K562 (cell line): ENCODE measurements around the gene TTBK1. TPM values are rescaled to one million over a fixed set of nuclear protein-coding genes. Genes with fewer than 3 reads are reported as not detected.

ENCODE experiments used
- ATAC-seq: fragments of 200-7000 bp; cut with Tn5 transposase; 3 replicates; pipeline ENCODE4 v1.9.1; 2020; ENCODE audit warnings: moderate library complexity
- BruUV-seq: library from RNA; stranded (reverse); fragments of 400-500 nt; replicated peaks from 2 replicates; lab custom pipeline; 2021; lab: Mats Ljungman, UMichigan
- CTCF ChIA-PET: fragments of 300-600 bp; formaldehyde crosslinking; extraction: SDS; loops from one replicate; lab custom pipeline; 2021; ENCODE audit warnings: low intra/inter-chr PET ratio; lab: Yijun Ruan, JAX
- POLR2A ChIA-PET: fragments of 300-600, 350-650 bp; sonication (Branson Sonifier 250); formaldehyde crosslinking; extraction: SDS; loops from one replicate; lab custom pipeline; 2021; ENCODE audit warnings: antibody characterized with exemption, inconsistent platforms; lab: Yijun Ruan, JAX
- DNase-seq, 4 experiments: peaks; one replicate each; pipeline versions ENCODE4 v3.0.0 to v3.0.0-alpha.2; 2011 to 2018; ENCODE audit warnings: low spot score in 3 of 4, mixed read lengths in 3 of 4; ENCODE audit errors: extremely low read depth in 1 of 4
- FAIRE-seq: peaks from 2 replicates; lab custom pipeline; 2011; peaks lifted over from hg19 to GRCh38; lab: Jason Lieb, UNC
- H2AFZ ChIP-seq: 2 replicates; pipeline ENCODE4 v1.6.0; 2011; ENCODE audit warnings: low read depth, low read length, control low read depth, inconsistent platforms
- H3K27ac ChIP-seq: fragments of 200-600 bp; 3 replicates; pipeline ENCODE4 v1.8.0; 2011; ENCODE audit warnings: low read depth, mild to moderate bottlenecking, control low read depth, inconsistent platforms, low read length, moderate library complexity, mixed read lengths; ENCODE audit errors: extremely low read depth
- H3K27me3 ChIP-seq, 2 experiments: fragments of 300-600 bp in 1 of 2; 2 replicates in 1 of 2; 3 replicates in 1 of 2; pipeline versions ENCODE4 v1.6.0 to v1.8.0; 2011; ENCODE audit warnings: inconsistent platforms in 2 of 2, low read length in 2 of 2, mild to moderate bottlenecking in 1 of 2, mixed read lengths in 1 of 2, moderate library complexity in 1 of 2; ENCODE audit not compliant: control insufficient read depth in 2 of 2, insufficient read depth in 2 of 2
- H3K36me3 ChIP-seq: fragments of 300-600 bp; 3 replicates; pipeline ENCODE4 v1.8.0; 2011; ENCODE audit warnings: mild to moderate bottlenecking, low read length, inconsistent platforms; ENCODE audit not compliant: control insufficient read depth, insufficient read depth
- H3K4me1 ChIP-seq, 2 experiments: fragments of 200-600 bp in 1 of 2; replicated peaks in 1 of 2; 2 replicates in 1 of 2; 3 replicates in 1 of 2; pipeline versions ENCODE4 v1.5.1 to v1.8.0; 2011; ENCODE audit warnings: inconsistent platforms in 2 of 2, low read length in 2 of 2, mild to moderate bottlenecking in 1 of 2, mixed read lengths in 1 of 2, moderate library complexity in 1 of 2; ENCODE audit not compliant: control insufficient read depth in 2 of 2, insufficient read depth in 2 of 2
- H3K4me2 ChIP-seq: 2 replicates; pipeline ENCODE4 v1.6.1; 2011; ENCODE audit warnings: low read length, control low read depth, inconsistent platforms, mixed read lengths; ENCODE audit not compliant: insufficient read depth
- H3K4me3 ChIP-seq: fragments of 200-600 bp; sonication (generic), shearing (Covaris generic); 2 replicates; pipeline ENCODE4 v1.5.1; 2016; ENCODE audit warnings: control low read depth, inconsistent platforms
- H3K79me2 ChIP-seq: fragments of 200-600 bp; 3 replicates; pipeline ENCODE4 v1.8.0; 2011; ENCODE audit warnings: low read length, inconsistent platforms; ENCODE audit not compliant: control insufficient read depth, insufficient read depth
- H3K9ac ChIP-seq, 2 experiments: 2 replicates each; pipeline versions ENCODE4 v1.6.0 to v1.6.1; 2011; ENCODE audit warnings: low read depth in 2 of 2, low read length in 2 of 2, control low read depth in 1 of 2, inconsistent platforms in 1 of 2, mild to moderate bottlenecking in 1 of 2, mixed read lengths in 1 of 2; ENCODE audit not compliant: insufficient read depth in 1 of 2
- H3K9me1 ChIP-seq: one replicate; pipeline ENCODE4 v1.6.0; 2011; ENCODE audit warnings: inconsistent platforms, mild to moderate bottlenecking, low read length, moderate library complexity; ENCODE audit not compliant: control insufficient read depth, insufficient read depth
- H3K9me3 ChIP-seq: replicated peaks from 2 replicates; pipeline ENCODE4 v1.5.1; 2011; ENCODE audit warnings: low read depth, low read length, inconsistent platforms; ENCODE audit not compliant: control insufficient read depth, insufficient read depth
- H4K20me1 ChIP-seq: replicated peaks from 2 replicates; pipeline ENCODE4 v1.6.1; 2011; ENCODE audit warnings: low read length, inconsistent platforms, mixed read lengths; ENCODE audit not compliant: control insufficient read depth, insufficient read depth
- ELF1 ChIP-seq: fragments of 200-800 bp; sonication (Bioruptor generic); IDR thresholded peaks from 2 replicates; pipeline ENCODE4 v1.6.1; 2016; ENCODE audit warnings: missing genetic modification characterization, missing compliant biosample characterization
- ETV1 ChIP-seq: fragments of 450-650 bp; conservative IDR thresholded peaks from 2 replicates; pipeline ENCODE4 v1.6.1; 2016; ENCODE audit warnings: missing genetic modification characterization, control low read depth, low read depth, missing compliant biosample characterization
- FOXA3 ChIP-seq, 2 experiments: fragments of 450-650 bp in 1 of 2; sonication (generic) in 1 of 2; formaldehyde crosslinking; IDR thresholded peaks in 1 of 2; conservative IDR thresholded peaks in 1 of 2; 2 replicates each; pipeline versions ENCODE4 v1.4.0 to v1.8.0; 2020 to 2022; ENCODE audit warnings: mild to moderate bottlenecking in 2 of 2, missing genetic modification reagents in 1 of 2
- HMBOX1 ChIP-seq: sonication (generic); IDR thresholded peaks from 2 replicates; pipeline ENCODE4 v1.6.1; 2016
- HMG20B ChIP-seq: fragments of 250-450 bp; sonication (Bioruptor Pico); IDR thresholded peaks from 2 replicates; pipeline ENCODE4 v1.5.0; 2021; ENCODE audit warnings: mild to moderate bottlenecking
- IRF9 ChIP-seq: fragments of 450-650 bp; IDR thresholded peaks from 2 replicates; pipeline ENCODE4 v1.6.1; 2016; ENCODE audit warnings: missing biosample characterization, missing genetic modification characterization
- JUND ChIP-seq, 2 experiments: IDR thresholded peaks; 2 replicates in 1 of 2; 3 replicates in 1 of 2; pipeline ENCODE4 v1.6.1; 2011; ENCODE audit warnings: borderline replicate concordance in 2 of 2, low read depth in 2 of 2, low read length in 2 of 2, improper control_type of control experiment in 1 of 2, missing biosample characterization in 1 of 2, missing genetic modification characterization in 1 of 2, missing genetic modification reagents in 1 of 2
- MAZ ChIP-seq, 2 experiments: fragments of 450-650 bp in 1 of 2; sonication (generic) in 1 of 2; formaldehyde crosslinking; IDR thresholded peaks in 1 of 2; conservative IDR thresholded peaks in 1 of 2; 2 replicates each; pipeline versions ENCODE4 v1.4.0 to v1.5.0; 2020; ENCODE audit warnings: mild to moderate bottlenecking in 1 of 2, missing genetic modification reagents in 1 of 2
- MEF2D ChIP-seq: conservative IDR thresholded peaks from 2 replicates; pipeline ENCODE4 v1.6.1; 2016; ENCODE audit warnings: low read depth, missing genetic modification characterization, missing compliant biosample characterization
- NFE2 ChIP-seq: IDR thresholded peaks from 2 replicates; pipeline ENCODE4 v1.6.1; 2014; ENCODE audit warnings: antibody characterized with exemption, low read depth
- NFIC ChIP-seq: fragments of 450-650 bp; IDR thresholded peaks from 2 replicates; pipeline ENCODE4 v1.6.1; 2017; ENCODE audit warnings: mild to moderate bottlenecking, inconsistent platforms
- PATZ1 ChIP-seq: fragments of 250-450 bp; sonication (Bioruptor Pico); IDR thresholded peaks from 2 replicates; pipeline ENCODE4 v1.5.0; 2020; ENCODE audit warnings: mild to moderate bottlenecking, borderline replicate concordance
- SIN3A ChIP-seq, 2 experiments: fragments of 150-350 bp in 1 of 2; IDR thresholded peaks; 2 replicates each; pipeline ENCODE4 v1.6.1; 2011 to 2016; ENCODE audit warnings: borderline replicate concordance in 2 of 2, low read depth in 2 of 2, low read length in 2 of 2, mild to moderate bottlenecking in 2 of 2, moderate library complexity in 2 of 2; ENCODE audit not compliant: control insufficient read depth in 1 of 2
- SPI1 ChIP-seq: IDR thresholded peaks from 2 replicates; pipeline ENCODE4 v1.6.1; 2011; ENCODE audit warnings: low read depth, low read length, control low read depth, borderline replicate concordance
- TAF15 ChIP-seq: fragments of 200-400 bp; formaldehyde crosslinking; IDR thresholded peaks from 2 replicates; pipeline ENCODE4 v1.6.1; 2017; ENCODE audit warnings: mild to moderate bottlenecking, low read depth, low read length, moderate library complexity
- WGBS: fragments of 100-300 bp; shearing (Covaris generic); methylation state at CpG from one replicate; pipeline ENCODE4 v1.1.6; 2016; ENCODE audit warnings: low coverage, mixed read lengths; ENCODE audit not compliant: insufficient coverage; ENCODE audit errors: missing lambda C conversion rate; 5-methylcytosine and 5-hydroxymethylcytosine counted together
- in situ Hi-C: fragments of 300-500 bp; cut with MboI; formaldehyde crosslinking; loops from 4 replicates; pipeline ENCODE4 v1.15.0; 2018; ENCODE audit warnings: inconsistent platforms, mixed read lengths
- intact Hi-C: fragments of 100-400 bp; cut with micrococcal nuclease; formaldehyde crosslinking; loops from 2 replicates; pipeline ENCODE4 v1.14.2; 2022
- polyA plus RNA-seq, 8 experiments: library from polyadenylated mRNA; depleted of rRNA in 4 of 8; stranded (reverse) in 5 of 8; unstranded in 3 of 8; fragments of >200 nt; fragmentation: Nextera tagmentation in 2 of 8; fragmentation: Illumina TruSeq in 1 of 8; extraction: Ambion mirVana in 2 of 8; extraction: Trizol in 1 of 8; gene quantifications; 2 replicates each; pipeline versions ENCODE4 v1.2.1 to v1.2.3, GENCODE V29; 2011 to 2014; ENCODE audit warnings: inconsistent platforms in 1 of 8, missing spikeins in 1 of 8
- total RNA-seq, 7 experiments: library from RNA; depleted of rRNA in 6 of 7; stranded (reverse); fragments of >200 nt in 6 of 7; fragmentation: Illumina TruSeq in 2 of 7; extraction: Trizol in 2 of 7; gene quantifications; 2 replicates each; pipeline versions ENCODE4 v1.2.1 to v1.2.3, GENCODE V29; 2011 to 2021; ENCODE audit warnings: low replicate concordance in 1 of 7

The TTBK1 gene
- total and polyA plus RNA-seq, 9 of the 15 experiments (the other 6 are each of a cell fraction or from before 2014, with no cell fraction given): not detected

- Histone ChIP-seq H3K27me3 (no peaks in the 10 kb centered on the region), H3K9ac (no peak overlapping the region), H3K4me2 (no peak overlapping the region), H3K4me3 (no peak overlapping the region), H2AFZ (peak overlapping the region; percentile 61), H3K27ac (no peak overlapping the region), H3K9me1 (no peaks in the 10 kb centered on the region), H3K4me1 (peaks cover 0 to 2% of the 10 kb centered on the region in 2 experiments; a peak in 1 of 5 replicates), H3K79me2 (no peaks in the 10 kb centered on the region), H3K9me3 (no peaks in the 10 kb centered on the region), H4K20me1 (no peaks in the 10 kb centered on the region), H3K36me3 (peaks cover 13% of the 10 kb centered on the region; the same call in 1 of the 3 replicates)
- FAIRE-seq (peak; percentile 71), DNase-seq (peak; percentile 56 to 74 (median 68)), ATAC-seq (peak; percentile 96)
- BruUV-seq: no TSS peak
- ChIA-PET POLR2A (interaction anchor here (0.5 to 1.2 kb wide), 9 partner anchors 11 to 355 kb away, joined by 3 to 6 read pairs (median 3); partner anchors contain the start of genes PEX6 and ZNF318), CTCF (interaction anchor here (0.5 to 1.8 kb wide), 4 partner anchors 59 to 745 kb away, joined by 3 to 11 read pairs (median 4); no protein-coding TSS in a partner anchor)
- WGBS: 13% methylated on average over 2 of the region's 2 CpGs
- intact Hi-C loops (loop anchor here (1.0 to 5.0 kb wide), 3 partner anchors 71 to 433 kb away; no protein-coding TSS in a partner anchor), in situ Hi-C loops (loop anchor here (5.0 kb wide), 1 partner anchor 62 kb away; no protein-coding TSS in a partner anchor)
- no peak for TF ChIP-seq PATZ1 (CRISPR knock-in tag)
- 0 out of 4 replicates have a peak, but pooled peaks of 1 of the 2 experiments have one; percentile 16 for TF ChIP-seq MAZ (CRISPR knock-in tag; conservative IDR thresholded peaks at IDR 0.05 in 1 of 2, IDR thresholded peaks at IDR 0.05 in 1 of 2)
- no peak for TF ChIP-seq FOXA3 (CRISPR knock-in tag; conservative IDR thresholded peaks at IDR 0.05 in 1 of 2, IDR thresholded peaks at IDR 0.05 in 1 of 2)
- TF ChIP-seq HMG20B (CRISPR knock-in tag): no peak
- TF ChIP-seq NFIC: peak; percentile 77
- peak; percentile 66; the same call in 1 of the 2 replicates for TF ChIP-seq SPI1
- peak; percentile 30; the same call in 1 of the 2 replicates for TF ChIP-seq HMBOX1
- peak; percentile 82 for TF ChIP-seq ETV1 (tag)
- no peak for TF ChIP-seq SIN3A (IDR thresholded peaks at IDR 0.05; ENCODE audit: borderline replicate concordance in 2 of 2, control insufficient read depth in 1 of 2, low read depth in 2 of 2, low read length in 2 of 2)
- no peak for TF ChIP-seq NFE2
- TF ChIP-seq IRF9 (tag): no peak
- TF ChIP-seq ELF1 (tag): peak; percentile 63
- TF ChIP-seq MEF2D (tag): no peak
- no peak for TF ChIP-seq TAF15
- TF ChIP-seq JUND (IDR thresholded peaks at IDR 0.05; ENCODE audit: borderline replicate concordance, low read depth, low read length): peak; percentile 5; the same call in 1 of the 2 replicates
- TF ChIP-seq JUND (tag; IDR thresholded peaks at IDR 0.05; ENCODE audit: borderline replicate concordance, low read depth, low read length): peak; percentile 38; the same call in 1 of the 3 replicates
Measured at GRCh38 chr6:43334466-43335095, 91.3 kb downstream of the TTBK1 start.
